Kidney capillary endothelial cell (primary cell): ENCODE results near the gene ADAM15.

Source experiments
- DNase-seq: peaks from one replicate; pipeline ENCODE4 v3.0.0-alpha.2; 2018; ENCODE audit warnings: low spot score

ADAM15 gene

DNA sequence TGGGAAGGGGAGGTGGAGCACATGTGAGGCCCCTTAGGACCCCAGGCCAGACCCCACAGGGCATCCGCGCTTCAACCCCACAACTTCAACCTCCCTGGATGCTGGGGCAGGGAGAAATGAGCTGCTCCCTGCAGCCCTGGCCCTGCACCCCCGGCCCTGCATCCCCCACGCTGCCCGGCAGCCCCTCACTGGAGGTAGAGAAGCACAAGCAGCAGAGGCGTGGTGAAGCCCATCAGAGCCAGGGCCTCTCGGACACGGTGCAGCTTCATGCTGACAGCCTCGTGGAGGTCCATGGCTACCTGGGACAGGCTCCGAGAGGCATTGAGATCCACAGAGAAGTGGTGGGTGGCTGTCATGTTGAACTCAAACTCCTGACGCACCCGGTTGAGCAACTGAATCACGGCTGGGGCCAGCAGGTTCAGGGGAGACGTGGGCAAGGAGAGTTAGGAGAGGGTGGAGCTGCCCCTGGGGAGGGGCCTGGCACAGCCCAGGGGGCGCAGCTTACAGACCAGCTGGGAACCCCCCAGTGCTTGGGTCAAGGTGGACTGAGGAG is 20.8 kb upstream of the ADAM15 start:
- no peak for DNase-seq

DNA sequence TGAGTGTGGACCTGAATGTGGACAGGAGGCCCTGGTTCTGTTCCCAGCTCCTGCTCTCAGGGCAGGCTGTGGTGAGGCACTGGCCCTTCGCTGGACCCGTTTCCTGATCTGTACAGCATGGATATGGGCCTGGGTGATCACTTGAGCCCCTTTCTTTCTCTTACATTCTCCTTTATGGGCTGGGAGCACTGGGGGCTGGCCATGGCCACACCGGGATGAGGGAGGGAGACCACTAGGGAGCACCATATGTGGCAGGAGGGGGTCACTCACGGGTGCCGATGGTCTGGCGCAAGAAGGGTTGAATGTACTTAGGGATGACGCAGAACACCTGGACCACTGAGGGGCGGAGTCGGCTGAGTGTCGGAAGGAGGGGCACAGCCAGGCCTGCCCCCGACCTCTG is 20.2 kb upstream of the ADAM15 start:
- no peak for DNase-seq

DNA sequence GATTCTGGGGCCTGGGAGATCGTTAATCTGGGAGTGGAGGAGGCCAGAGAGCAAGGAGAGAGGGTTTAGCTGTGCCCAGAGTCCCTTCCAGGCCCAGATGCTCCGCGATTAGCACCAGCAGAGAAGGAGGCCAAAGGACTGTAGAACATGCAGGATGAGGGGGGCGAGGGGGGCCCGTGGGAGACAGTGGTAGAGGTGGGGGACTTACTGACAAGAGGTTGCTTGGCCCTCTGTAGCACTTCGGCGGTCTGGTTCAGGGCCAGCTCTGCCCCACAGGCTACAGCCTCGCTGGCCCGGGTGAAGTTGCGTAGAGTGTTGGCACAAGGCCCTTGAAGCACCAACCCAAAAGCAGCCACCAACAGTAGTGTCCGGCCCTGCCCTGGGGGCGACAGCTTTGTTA is 18.2 kb upstream of the ADAM15 start:
- DNase-seq: no peak

DNA sequence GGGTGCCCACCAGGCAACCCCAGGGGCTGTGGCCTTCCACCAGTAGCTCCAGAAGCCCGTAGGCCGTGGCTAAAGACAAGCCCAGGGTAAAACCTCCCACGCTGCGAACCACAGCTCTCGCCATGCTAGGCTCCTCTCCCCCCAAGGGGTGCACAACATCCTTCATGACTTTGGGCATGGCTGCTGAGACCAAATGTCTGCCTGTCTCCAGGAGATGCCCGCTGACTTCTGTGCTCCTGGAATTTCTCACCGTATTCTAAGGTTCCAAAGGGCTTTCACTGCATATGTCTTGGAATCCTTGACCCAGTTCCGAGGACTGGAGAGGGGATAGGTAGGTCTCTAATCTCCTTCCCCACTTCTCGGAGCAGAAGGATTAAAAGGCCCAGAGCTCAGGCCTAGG is 17.6 kb upstream of the ADAM15 start, which contains the start of the genes DCST1 and DCST2:
TSS of gene DCST1 (plus strand) at position 301 of the 400 bp plus-strand sequence. CDS start 213 bp downstream, outside the sequence.
TSS of gene DCST2 (minus strand) at position 258 of the 400 bp plus-strand sequence. CDS start at position 178, 80 bp downstream.
- no peak for DNase-seq

DNA sequence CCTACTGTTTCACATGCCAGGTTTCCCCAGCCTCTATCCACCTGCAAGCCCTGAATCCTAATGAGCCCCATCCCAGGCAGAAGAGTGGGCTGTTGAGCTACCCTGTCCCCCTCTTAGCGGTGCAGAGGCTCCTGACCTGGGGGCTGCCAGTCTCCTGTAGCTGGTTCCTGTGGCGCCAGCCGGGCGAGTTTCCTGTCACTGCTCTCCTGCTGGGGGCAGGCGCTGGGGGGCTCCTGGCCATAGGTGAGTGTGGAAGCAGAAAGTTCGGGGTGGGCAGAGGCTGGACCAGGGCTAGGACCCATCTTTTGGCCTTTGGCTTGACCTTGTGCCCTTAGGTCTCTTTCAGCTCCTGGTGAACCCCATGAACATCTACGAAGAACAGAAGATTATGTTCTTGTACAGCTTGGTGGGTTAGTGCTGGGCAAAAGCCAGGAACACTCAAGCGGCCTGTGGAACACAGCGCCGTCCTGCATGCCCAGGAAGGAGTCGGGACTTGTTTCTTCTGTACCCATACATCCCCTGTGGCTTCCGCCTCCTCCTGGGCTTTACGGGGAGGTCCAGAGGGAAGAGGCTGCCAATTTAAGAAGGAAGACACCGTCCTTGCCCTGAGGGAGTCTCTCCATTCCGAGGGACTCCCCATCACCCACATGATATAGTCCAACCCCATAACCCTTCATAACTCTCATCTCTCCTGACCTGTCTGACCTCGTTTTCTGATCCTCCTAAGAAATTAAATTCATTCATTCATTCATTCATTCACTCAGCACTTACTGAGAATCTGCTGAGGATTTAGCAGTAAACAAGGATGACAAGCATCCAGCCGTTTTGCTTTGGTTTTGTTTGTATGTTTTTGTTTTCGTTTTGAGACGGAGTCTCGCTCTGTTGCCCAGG is 16.6 kb upstream of the ADAM15 start:
- DNase-seq: no peak

DNA sequence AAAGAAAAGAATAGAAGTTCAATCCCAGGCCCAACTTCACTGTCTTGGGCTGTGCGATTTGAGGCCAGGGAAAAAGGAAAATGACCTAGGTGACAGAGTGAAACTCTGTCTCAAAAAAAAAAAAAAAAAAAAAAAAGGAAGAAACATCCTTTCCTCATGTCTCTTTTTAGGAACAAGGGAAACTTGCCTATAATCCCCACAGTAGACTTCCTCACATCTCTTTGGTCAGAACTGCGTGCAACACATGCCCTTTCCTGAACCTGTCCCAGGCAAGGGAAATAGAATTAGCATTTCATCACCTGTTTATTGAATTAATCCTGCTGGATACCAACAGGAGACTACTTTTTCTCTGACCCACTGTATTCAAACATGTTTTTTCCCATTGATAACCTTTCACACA is 15.2 kb upstream of the ADAM15 start:
- no peak for DNase-seq

DNA sequence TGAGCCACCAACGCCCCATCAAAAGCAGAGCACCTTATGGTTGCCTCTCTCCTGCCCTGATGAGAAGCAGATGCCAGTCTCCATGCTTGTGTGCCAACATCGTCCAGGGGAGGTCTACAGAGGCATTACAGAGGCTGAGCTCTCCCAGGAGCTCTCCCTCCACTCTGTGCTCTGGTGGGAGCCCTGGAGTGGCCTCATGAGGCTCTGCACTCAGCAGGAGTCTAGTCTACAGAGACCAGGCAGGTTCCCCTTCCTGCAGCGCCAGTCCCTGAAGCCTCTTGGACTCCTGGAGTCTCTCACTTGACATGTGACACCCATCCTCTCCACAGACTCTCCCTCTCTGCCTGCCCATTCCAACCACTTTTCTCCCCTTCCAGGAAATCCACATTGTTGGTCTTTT is 14.1 kb upstream of the ADAM15 start:
- DNase-seq: no peak

DNA sequence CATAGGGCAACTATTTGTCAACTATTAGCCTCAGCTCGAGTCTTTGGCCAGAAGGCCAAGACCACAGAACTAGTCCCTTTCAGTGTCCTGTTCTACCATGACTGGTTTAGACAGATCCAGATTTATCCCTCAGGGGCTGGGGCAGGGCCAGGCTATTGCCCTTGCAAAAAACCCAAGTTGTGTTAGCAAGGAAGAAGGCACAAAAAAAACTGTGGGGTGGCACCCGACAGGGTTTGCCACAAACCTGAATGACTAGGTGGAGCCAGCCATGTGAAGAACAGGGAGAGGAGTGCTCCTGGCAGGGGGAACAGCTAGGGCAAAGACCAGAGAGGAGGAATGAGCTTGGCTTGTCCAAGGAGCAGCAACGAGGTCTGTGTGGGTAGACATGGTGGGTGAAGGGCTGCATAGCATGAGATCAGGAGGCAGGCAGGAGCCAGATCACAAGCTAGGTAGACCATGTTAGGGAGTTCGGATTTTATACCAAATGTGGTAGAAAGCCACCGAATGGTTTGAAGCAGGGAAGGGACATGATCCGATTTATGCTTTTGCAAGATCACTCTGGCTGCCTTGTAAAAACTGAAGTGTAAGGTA is 13.2 kb upstream of the ADAM15 start:
- DNase-seq: no peak

DNA sequence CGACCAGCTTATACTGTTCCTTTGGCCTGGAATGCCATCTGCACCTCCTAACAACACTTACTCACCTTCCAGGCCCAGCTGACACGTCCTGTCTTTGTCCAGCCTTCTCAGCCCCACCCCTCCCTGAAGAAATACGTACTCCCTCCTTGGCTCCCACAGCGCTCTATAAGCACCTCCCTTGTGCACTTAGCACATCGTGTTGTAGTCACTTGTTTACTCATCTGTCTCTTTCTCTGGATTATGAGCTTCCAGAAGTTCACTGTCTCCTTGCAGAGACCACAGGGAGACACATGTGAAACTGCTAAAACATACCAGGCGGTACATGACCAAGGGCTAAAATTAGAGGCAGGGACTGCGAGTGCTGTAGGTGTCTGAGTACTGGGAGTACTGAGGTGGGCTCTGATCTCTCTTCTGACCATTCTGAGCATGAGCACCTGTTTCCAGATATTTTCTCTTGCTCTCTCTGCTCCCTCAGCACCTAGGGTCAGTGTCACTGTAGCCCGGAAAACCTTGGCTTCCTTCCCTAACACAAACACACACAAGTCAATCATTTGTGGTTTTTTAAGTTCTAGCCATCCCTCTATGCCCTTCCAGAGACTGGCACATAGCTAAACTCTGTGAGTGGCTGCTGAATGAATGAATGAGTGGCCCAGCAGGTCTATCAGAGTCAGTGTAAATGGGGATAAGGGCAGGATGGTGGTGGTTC is 12.4 kb upstream of the ADAM15 start:
- no peak for DNase-seq

DNA sequence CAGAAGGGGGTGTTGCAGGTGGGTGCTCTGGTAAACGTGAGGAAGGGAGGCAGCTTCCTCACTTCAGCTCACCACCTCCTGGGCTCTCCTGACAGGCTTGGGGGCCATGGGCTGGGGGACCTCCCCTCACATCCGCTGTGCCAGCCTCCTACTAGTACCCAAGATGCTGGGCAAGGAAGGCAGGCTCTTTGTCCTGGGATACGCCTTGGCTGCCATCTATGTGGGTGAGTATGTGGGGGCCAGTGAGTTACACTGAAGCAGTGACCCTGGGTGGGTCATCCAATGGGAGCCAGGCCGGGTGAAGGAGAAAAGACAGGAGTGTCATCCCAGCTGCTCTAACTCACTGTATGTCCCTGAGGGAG is 11.8 kb upstream of the ADAM15 start:
- no peak for DNase-seq

DNA sequence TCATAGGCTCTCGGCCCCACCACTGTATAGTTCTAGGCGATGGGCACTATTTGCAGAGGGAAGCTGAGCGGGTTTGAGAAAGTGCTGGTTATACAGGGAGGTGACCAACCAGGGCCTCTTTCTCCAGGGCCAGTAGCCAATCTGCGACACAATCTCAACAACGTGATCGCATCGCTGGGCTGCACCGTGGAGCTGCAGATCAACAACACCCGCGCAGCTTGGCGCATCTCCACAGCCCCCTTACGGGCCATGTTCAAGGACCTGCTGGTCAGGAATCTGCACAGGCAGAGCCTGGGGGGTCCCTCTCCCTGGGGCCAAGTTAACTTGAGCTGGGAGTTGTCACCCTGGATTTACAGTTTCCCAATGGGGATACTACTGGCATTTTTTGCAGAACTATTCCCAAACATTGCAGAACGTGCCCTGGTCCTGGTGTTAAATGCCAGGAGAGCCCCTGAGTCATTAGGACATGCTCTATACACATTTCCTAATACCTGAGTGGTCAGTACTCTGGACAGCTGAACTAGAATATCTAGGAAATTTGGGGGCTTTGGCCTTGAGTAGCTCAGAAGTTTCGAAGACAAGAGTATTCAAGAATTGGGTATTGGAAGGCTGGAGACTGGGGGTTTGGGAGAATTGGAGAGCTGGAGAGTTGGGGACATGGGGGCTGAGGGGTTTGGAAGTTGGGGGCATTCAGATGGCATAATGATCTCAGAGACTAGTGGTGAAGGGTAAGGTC is 10.6 kb upstream of the ADAM15 start:
- DNase-seq: no peak

DNA sequence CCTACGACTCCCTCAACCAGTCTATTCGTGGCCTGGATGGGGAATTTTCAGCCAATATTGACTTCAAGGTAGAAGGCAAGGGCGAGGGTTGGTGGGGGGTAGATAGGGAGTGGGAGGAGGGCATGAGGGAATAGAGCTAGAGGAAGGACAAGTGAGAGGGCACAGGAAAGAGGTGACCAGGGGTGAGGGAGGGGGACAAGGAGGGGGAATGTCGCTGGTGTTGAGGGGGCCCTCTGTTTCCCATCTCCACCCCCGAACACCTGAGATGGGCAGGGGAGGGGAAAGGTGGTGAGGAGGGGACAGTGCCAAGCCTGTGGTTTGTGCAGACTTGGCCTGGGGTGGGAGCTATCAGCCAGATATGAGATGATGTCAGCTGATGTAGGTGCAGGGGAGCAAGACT is 8.3 kb upstream of the ADAM15 start:
- no peak for DNase-seq

DNA sequence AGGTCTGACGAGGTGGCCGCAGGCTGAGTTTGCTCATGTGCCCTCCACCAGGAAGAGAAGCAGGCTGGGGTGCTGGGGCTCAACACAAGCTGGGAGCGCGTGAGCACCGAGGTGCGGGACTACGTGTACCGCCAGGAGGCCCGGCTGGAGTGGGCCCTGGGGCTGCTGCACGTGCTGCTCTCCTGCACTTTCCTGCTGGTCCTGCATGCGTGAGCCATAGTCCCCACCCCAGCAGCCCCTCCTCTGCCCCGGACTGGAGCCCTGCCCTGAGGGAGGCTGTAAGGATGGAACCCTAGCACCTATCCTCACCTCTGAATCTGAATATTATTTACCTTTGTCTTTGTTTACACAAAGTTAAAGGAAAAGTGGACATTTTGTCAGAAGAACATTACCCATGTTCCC is 7.8 kb upstream of the ADAM15 start:
- no peak for DNase-seq

DNA sequence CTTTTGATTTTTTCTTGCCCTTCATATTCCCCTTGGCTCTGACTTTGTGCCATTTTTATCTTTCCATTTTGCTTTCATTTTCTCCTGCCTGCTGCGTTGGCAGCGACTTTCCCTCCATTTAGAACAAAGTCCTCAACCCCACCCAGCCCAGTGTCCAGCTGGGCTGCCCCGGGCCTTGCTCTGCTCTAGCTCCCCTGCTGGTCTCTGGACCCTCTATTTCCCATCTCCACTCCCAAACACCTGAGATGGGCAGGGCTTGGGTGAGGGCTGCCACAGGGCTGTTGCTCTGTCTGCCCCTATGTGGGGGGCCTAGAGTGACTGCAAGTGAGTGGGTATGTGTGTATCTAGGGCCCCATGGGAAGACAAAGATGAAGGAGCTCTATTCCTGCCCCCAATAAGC is 7.3 kb upstream of the ADAM15 start:
- no peak for DNase-seq

DNA sequence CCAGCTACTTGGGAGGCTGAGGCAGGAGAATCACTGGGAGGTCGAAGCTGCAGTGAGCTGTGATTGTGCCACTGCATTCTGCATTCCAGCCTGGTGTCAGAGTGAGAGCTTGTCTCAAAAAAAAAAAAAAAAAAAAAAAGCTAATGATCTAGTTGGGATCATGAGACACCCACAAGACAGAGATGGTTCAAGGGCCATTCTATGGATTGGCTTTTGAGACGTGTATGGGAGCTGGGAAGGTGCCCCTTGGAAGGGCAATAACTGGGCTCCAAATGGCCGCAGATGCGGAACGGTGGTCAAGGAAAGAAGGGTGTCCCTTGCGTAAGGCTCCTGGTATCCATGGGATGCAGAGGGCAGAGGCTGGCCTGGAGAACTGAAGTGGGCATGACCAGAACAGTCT is 6.8 kb upstream of the ADAM15 start:
- DNase-seq: no peak

DNA sequence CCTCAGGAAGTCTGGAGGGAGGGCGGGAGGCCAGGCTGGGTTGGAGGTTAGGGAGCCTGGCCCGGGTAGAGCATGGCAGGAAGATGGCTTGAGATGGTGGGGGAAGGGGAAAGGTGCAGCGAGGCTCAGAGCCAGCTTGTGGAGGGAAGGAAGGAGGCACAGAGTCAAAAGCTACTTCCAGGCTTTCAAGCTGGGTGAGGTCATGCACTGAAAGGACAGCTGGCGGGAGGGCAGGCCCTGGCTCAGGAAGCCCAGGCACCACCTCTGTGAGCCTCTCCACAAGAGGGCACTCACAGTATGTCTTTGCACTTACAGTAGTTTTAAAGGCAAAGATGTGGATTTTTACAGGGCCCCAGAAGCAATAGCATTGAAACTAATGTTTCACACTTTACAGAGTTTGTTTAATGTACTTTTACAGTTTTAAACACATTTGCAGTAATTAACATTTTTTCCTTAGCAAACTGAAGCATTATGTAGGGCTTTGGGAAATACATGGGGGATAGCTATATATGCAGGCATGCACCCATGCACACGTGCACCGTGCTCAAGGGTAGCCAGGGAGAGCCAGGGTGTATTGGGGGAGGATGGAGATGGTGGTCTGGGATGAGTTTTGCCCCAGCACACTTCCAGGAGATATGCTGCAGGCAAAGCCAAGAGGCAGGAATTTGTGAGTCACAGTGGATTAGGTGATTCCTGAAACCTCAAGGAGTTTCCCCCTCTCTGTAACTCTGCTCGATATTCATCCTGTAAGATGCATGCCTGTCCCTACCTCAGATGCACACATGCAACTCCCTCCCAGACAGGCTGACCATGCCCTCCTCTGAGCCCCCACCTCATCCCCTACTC is 6.1 kb upstream of the ADAM15 start:
- DNase-seq: peak; percentile 84

DNA sequence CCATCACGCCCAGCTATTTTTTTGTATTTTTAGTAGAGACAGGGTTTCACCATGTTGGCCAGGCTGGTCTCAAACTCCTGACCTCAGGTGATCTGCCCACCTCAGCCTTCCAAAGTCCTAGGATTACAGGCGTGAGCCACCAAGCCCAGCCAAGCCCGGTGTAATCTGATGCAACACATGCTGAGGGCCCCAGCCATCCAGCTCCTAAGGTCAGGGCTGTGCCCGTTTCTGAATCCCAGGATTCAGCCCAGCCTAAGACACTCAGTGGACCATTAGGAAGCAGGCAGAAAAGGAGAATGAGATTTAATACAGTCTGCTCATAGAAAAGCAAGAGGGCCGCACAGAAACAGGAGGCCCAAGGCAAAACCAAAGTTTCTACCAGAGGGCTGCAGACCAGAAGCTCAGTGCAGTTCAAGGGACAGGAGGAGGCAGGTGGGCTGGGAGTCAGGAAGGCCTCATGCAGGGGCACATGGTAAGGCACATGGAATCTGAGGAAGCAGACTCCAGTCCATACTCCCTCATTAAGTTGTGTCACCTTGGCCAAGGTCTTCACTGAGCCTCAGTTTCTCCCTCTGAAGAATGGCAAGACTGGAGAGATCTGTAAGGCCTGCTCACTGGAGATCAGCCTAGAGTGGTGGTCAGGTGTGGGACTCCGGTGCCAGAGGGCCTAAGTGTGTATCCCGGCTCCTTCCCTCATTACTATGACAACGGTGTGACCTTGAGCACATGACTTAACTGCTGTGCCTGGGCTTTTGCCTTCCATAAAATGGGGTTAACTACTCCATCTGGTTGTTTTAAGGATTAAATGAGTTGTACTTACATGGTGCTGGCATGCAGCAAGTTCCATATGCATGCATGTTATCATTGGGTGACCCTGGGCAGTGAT is 2.4 kb upstream of the ADAM15 start:
- DNase-seq: no peak

DNA sequence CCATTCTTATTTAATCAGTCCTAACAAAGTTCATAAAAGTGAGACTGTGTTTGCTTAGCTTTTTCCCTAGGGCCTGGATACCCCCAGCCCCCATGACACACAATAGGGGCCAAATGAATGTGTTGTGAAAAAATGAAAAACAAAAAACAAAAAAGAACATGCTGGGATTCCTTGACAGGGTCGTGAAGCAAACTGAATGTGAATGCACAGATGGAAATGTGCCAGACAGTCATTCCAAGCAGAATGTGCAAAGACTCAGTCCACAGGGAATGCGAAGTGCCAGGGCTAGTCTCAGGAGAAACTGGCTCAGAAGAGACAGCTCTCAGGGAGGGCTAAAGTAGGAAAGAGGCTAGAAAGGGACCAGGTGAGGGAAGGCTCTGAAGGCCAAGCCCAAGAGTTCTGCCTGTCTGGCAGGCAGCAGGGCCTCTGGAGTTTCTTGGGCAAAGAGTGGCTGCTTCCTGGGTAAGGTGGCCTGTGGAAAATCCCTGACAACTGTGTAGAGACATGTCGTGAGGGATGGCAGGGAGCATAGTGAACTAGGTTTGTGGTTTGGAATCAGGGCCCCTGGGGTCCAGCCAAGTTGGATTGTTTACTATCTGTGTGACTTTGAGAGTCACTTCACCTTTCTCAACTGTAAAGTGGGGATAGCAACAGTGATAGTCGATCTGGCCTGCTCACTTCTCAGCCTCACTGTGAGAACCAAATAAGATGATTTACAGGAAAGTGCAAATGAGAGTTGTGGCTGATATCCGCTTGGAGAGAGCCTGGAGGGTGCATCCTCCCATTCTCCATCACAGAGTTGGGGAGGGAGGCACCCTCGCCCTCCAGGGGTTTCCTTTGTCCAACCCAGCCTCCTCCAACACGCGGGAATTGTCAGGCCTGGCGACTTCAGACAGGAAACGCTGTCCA is 1.2 kb upstream of the ADAM15 start:
- DNase-seq: peak; percentile 21

DNA sequence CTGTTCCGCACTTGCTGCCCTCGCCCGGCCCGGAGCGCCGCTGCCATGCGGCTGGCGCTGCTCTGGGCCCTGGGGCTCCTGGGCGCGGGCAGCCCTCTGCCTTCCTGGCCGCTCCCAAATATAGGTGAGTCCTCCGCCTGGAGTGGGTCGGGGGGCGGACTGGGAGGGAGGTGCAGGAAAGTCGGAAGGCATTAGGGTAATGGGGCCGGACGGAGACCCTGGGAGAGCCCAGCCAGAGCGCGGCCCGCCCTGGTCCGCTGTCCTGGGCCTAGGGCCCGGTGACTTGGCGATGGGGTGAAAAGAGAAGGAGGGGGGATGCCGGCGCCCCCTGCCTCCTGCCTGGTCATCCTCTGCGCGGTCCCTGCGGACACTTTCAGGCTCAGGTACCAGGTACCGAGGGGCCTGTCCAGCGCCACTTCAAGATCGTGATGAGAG is 243 bp downstream of the ADAM15 start:
- DNase-seq: no peak
